HCT116 (cell line): ENCODE measurements around the gene KRT73.

Experiments
- CBX3 ChIP-seq: IDR thresholded peaks from 2 replicates; pipeline ENCODE4 v1.6.1; 2012; ENCODE audit warnings: low read depth
- CTCF ChIP-seq, 3 experiments: fragments of 200-600 bp in 1 of 3; sonication (generic) in 1 of 3; IDR thresholded peaks in 2 of 3; conservative IDR thresholded peaks in 1 of 3; 2 replicates each; pipeline ENCODE4 v1.5.1; 2012 to 2017; ENCODE audit warnings: low read depth in 2 of 3, low read length in 2 of 3, antibody characterized with exemption in 1 of 3, borderline replicate concordance in 1 of 3, control low read depth in 1 of 3, mild to moderate bottlenecking in 1 of 3, mixed read lengths in 1 of 3, mixed run types in 1 of 3, moderate library complexity in 1 of 3; ENCODE audit not compliant: insufficient read depth in 1 of 3
- POLR2AphosphoS5 ChIP-seq: IDR thresholded peaks from 2 replicates; pipeline ENCODE4 v1.6.1; 2011; ENCODE audit warnings: mild to moderate bottlenecking, low read depth, low read length, moderate library complexity
- RAD21 ChIP-seq: IDR thresholded peaks from 2 replicates; pipeline ENCODE4 v1.6.1; 2012; ENCODE audit warnings: low read depth, mild to moderate bottlenecking
- REST ChIP-seq: IDR thresholded peaks from 2 replicates; pipeline ENCODE4 v1.6.1; 2012; ENCODE audit warnings: low read depth
- SRF ChIP-seq: IDR thresholded peaks from 2 replicates; pipeline ENCODE4 v1.6.1; 2012; ENCODE audit warnings: low read depth

GRCh38 chr12:52581481-52581880 is 36.9 kb downstream of the KRT73 start:
- TF ChIP-seq CTCF (IDR thresholded peaks at IDR 0.05 in 2 of 3, conservative IDR thresholded peaks at IDR 0.05 in 1 of 3; ENCODE audit: borderline replicate concordance in 1 of 3, insufficient read depth in 1 of 3, low read depth in 2 of 3, low read length in 2 of 3) (no peak), REST (no peak), CBX3 (no peak), POLR2AphosphoS5 (no peak), SRF (no peak), RAD21 (no peak)
